Measurements from ENCODE around the gene PSMD8.
"Not testable (repeated sequence)": the region's sequence is repeated elsewhere in the genome, so short reads cannot be mapped to it uniquely, and the experiment has no call there.

Gene PSMD8

DNA sequence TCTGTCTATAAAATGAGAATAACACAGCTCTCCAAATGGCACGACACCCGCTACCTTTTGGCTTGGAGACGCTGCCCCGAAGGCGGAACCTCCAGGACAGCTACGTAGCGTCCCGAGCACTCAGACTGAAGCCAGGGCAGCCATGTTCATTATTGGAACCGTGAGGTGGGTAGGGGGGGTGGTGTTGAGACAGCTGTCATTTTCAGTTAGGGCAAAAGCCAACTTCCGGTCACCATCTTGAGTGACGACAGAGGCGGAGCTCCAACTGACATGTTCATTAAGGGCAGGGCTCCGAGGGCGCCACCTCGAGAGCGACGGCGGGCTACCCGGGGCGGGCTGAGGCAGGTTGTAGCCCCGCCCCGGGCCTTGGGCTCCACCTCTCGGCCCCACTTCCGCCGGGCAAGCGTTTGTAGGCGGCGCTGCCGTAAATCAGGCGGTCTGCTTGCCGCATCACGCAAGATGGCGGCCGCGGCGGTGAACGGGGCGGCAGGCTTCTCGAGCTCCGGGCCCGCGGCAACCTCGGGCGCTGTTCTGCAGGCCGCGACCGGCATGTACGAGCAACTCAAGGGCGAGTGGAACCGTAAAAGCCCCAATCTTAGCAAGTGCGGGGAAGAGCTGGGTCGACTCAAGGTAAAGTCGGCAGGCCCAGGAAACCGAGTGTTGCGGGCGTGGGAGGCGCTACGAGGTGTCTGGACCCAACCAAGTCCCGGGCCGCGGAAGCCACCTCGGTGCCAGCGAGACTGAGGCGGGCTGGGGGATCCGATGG is at the start of gene PSMD8:
Gene PSMD8 (plus strand): TSS at position 240 of the 766 bp plus-strand sequence. CDS start 31 bp downstream, at position 271.
- DNase-seq (ENCODE audit: low spot score), result peak; percentile 99

DNA sequence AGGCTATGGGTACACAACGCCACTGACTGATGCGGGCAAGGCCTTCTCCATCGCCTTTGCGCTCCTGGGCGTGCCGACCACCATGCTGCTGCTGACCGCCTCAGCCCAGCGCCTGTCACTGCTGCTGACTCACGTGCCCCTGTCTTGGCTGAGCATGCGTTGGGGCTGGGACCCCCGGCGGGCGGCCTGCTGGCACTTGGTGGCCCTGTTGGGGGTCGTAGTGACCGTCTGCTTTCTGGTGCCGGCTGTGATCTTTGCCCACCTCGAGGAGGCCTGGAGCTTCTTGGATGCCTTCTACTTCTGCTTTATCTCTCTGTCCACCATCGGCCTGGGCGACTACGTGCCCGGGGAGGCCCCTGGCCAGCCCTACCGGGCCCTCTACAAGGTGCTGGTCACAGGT is 47.8 kb upstream of the PSMD8 start:
- no peak for DNase-seq (ENCODE audit: low spot score)

DNA sequence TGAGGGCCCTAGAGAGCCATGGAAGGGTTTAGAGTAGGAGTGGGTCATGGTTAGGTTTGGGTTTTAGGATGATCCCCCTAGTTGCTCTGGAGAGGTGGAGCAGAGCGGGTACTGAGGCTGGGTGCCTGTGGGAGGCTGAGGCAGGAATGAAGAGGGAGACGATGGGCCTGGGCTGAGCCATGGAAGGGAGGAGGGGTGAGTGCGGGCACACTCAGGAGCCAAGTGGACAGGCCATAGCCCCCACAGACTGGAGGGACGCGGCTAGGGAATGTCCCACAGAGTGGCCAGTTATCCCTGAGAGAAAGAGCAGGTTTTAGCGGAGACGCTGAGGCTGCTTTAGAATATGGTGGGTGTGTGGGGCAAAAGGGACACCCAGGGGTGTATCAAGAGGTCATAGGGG is 44.7 kb upstream of the PSMD8 start:
- no peak for DNase-seq (ENCODE audit: low spot score)

DNA sequence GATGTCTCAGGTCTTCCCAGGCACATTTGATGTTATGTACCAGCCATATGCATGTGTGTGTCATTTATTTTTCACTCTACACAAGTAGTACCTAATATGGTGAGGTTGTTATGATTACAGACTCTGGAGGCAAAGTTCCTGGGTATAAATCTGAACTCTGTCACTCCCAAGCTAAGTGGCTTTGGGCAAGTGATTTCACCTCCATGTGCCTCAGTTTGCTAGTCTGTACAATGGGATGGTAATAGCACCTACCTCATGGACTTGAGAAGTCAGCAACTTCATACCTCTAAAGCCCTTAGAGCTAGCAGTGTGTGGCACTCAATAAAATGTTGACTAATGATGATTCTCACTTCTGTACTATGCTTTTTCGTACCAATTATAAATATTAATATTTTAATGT is 42.6 kb upstream of the PSMD8 start:
- no peak for DNase-seq (ENCODE audit: low spot score)

DNA sequence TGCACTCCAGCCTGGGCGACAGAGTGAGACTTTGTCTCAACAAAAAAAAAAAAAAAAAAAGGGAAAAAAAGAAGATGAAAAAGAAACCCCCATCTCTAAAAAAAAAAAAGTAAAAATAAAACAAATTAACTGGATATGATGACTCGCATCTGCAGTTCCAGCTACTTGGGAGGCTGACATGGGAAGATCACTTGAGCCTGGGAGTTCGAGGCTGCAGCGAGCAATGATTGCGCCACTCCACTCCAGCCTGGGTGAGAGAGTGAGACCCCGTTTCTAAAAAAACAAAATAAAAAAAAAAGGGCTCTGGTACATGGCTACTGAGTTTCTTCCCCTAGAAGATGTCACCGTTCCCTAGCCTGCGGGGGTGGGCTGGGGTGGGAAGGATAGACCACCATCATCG is 41.1 kb upstream of the PSMD8 start:
- DNase-seq (ENCODE audit: low spot score), result no peak

DNA sequence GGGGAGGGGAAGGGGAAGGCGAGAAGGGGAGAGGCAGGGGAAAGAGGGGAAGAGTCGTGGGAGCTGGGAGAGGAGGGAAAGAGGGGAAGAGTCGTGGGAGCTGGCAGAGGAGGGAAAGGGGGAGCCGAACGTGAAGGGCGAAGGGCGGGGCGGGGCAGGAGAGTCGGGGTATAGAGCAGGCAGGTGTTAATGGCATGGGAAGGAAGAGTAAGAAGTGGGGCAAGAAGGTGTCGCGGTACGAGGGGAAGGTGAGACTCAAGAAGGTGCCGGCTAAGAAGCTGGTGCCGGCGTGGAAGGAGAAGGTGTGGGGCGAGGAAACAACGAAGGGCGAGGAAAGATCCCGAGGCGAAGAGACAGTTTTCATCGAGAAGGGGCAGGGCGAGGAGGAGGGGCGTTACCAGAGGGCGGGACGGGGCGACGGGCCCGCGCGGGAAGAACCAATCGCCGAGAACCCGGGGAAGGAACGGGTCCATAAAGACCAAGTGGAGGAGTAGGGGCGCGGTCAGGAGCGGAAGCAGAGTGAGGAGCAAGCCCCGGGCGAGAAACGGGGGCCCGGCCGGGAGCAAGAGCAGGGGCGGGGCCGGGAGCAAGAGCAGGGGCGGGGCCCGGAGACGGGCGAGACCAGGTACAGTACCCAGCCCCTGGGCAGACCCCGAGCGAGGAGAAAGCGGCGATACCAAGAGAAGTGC is 38.3 kb upstream of the PSMD8 start:
- DNase-seq (ENCODE audit: low spot score), result peak; percentile 91

DNA sequence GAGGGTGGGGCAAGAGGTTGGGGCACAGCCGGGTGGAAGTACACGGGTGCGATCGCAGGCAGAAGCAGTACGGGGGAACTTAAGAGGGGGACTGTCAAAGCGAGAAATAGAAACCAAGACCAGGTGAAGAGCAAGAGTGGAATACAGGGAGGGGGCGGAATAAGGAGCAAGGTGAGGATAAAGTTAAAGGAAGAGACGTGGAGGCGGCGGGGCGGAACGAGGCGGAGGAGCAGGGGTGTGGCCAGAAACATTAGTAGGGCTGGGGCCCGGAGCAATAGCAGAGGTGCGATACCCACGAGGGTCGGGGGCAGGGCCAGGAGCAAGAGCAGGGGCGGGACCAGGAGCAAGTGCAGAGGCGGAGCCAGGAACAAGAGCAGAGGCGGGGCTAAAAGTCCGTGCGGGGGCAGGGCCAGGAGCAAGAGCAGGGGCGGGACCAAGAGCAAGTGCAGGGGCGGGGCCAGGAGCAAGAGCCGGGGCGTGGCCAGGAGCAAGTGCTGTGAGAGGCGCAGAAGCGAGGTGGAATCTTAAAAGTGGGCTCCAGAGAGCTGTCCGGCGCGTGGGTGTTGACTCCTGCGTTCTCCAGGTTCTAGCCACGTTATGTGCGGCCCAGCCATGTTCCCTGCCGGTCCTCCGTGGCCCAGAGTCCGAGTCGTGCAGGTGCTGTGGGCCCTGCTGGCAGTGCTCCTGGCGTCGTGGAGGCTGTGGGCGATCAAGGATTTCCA is 37.6 kb upstream of the PSMD8 start:
- peak; percentile 97 for DNase-seq (ENCODE audit: low spot score)

DNA sequence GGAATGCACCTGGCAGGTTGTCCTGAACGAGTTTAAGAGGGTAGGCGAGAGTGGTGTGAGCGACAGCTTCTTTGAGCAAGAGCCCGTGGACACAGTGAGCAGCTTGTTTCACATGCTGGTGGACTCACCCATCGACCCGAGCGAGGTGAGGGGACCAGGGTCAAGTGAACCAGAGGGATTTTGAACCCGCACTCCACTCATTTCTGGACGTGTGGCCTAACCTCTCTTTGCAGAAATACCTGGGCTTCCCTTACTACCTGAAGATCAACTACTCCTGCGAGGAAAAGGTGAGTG is 37.1 kb upstream of the PSMD8 start:
- no peak for DNase-seq (ENCODE audit: low spot score)

DNA sequence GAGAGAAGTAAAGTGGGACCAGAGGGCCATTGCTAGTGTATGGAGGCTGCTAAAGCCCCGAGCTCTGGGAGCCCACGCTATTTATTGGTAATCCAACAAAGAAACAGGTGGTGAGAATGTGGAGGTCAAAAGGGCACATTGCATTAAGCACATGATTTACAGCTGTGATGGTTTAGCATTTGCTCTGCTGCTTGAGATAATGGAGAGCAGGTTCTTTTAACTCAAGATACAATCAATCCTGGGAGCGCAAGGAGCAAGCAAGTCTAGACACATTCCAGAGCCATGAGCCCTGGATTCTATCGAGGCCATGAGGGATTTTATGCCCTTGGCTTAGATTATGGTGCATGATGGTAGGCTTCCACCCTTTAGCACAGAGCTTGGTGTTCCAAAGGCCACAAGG is 35.4 kb upstream of the PSMD8 start:
- not testable (repeated sequence) for DNase-seq (ENCODE audit: low spot score)

DNA sequence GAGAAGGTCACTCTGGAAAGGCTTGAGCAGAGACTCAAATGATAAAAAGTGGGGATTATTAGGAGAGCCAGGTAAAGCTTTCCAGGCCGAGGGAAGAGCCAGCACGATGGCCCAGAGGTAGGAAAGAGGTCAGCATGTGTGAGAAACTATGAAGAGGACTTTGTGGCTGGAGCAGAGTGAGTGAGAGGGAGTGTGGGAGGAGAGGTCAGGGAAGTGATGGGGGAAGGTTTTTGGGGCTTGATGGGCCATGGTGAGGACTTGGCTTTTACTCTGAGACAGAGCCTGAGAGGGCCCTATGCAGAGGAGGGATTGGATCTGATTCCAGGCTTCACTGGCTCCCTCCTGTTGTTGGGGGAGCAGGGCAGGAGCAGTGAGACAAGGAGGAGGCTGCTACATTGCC is 33.4 kb upstream of the PSMD8 start:
- no peak for DNase-seq (ENCODE audit: low spot score)

DNA sequence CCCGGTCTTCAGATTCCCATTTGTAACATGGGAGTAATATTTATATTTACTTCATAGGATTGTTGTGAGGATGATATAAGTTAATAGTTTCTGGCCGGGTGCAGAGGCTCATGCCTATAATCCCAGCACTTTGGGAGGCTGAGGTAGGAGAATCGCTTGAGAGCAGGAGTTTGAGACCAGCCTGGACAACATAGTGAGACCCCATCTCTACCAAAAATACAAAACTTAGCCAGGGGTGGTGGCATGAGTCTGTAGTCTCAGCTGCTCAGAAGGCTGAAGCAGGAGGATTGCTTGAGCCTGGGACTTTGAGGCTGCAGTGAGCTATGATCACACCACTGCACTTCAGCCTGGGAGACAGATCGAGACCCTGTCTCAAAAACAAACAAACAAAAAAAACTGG is 27.5 kb upstream of the PSMD8 start:
- DNase-seq (ENCODE audit: low spot score), result no peak

DNA sequence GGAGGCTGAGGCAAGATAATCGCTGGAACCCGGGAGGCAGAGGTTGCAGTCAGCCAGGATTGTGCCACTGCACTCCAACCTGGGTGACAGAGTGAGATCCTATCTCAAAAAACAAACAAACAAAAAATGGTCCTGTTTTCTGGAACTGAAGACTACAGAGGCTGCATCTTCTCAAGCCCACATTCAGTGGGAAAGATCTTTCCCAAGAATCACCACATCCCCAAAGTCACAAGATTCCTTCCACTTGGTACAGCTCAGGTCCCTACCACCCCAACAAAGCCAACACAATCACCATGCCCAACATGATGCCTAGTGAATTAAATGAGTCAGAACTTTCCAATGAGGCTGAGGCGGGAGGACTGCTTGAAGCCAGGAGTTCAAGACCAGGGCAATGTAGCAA is 23.5 kb upstream of the PSMD8 start:
- DNase-seq (ENCODE audit: low spot score), result no peak

DNA sequence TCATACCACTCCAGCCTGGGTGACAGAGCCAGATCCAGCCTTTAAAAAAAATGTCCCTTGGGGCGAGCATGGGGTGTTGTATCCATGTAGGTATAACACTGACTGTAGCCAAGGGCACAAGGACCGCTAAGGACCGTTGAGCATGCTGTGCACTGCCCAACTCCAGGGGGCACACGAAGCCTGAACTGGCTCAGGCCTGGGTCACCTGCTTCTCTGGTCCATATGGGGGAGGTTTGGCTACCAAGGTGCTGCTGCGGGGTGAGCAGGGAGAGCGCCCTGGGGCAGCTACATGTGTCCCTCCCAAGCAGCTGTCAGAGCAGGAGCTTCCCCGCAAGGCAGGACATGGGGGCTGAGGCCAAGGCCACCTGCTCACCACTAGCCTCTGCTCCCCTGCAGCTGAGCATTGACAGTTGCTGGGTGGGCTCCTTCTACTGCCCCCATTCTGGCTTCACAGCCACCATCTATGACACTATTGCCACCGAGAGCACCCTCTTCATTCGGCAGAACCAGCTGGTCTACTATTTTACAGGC is 22.4 kb upstream of the PSMD8 start:
- DNase-seq (ENCODE audit: low spot score), result no peak

DNA sequence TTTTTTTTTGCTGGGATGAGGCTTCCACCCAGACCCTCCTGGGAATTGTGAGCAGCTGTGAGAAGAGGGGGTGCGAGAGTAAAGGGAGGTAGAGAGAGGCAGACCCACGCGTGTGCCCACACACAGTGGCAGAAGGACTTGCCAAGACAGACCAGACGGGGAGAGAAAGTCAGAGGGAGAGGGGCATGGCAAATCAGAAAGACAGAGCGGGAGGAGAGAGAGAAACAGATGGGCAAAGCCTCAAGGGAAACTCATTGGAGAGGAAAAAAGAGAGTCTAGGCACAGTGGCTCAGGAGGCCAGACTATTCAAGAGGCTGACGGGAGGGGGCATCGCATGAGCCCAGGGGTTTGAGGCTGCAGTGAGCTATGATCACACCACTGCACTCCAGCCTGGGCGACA is 21.8 kb upstream of the PSMD8 start:
- DNase-seq (ENCODE audit: low spot score), result no peak

DNA sequence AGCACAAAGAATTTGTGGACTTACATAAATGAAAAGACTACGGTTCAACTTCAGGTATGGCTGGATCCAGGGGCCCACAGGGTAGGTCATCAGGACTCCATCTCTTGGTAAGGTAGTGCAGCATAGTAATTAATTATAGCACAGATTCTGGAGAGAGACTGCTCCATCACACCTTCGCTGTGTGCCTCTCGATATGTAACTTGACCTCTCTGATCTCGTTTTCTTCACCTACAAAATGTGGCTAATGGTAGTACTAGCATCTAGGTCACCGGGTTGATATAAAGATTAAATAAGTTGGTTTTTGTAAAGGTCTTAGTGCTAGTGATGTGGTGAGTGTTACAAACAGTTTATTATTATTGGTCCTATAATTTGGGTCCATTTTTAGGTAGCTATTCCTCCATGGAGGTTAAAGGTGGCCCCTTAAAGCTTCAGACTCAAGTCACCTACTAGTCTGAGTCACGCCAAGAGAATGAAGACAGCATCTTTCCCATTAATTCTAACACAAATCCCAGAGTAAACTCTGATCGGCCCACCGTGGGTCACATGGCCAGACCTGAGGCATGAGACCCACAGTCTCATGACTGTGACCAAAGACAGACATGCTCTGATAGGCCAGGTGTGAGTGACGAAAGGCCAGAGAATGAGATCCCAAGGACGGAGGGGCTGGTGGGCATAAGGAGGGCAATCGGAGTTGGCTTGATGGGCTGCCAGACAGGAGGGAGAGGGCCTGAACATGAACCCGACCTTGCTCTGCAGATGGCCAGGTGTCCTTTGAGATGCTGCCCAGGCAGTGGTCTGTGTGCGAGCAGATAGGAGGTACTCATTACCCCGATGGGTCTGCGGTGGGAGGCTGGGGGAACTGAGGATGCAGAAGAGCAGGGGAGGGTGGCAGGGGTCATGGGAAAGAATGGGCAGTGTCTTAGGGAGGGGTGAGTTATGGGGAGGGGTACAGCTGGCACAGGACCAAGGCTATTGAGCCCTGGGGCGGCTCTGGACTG is 18.3 kb upstream of the PSMD8 start:
- DNase-seq (ENCODE audit: low spot score), result no peak

DNA sequence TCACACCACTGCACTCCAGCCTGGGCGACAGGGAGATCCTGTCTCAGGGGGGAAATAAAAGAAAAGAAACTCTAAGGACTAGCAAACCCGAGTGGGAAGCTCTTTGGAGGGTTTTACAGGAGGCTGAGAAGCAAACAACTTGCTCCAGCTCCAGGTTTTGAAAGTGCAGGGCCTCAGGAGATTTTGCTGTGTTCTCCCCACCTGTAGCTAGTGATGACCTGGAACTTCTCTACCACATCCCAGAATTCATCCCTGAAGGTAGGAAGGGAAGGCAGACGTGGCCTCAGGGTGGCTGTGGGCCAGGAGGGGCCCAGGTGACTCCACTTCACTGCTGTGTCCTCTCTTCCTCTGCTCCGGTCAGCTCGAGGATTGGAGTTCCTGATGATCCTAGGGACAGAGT is 16.3 kb upstream of the PSMD8 start:
- DNase-seq (ENCODE audit: low spot score), result no peak

DNA sequence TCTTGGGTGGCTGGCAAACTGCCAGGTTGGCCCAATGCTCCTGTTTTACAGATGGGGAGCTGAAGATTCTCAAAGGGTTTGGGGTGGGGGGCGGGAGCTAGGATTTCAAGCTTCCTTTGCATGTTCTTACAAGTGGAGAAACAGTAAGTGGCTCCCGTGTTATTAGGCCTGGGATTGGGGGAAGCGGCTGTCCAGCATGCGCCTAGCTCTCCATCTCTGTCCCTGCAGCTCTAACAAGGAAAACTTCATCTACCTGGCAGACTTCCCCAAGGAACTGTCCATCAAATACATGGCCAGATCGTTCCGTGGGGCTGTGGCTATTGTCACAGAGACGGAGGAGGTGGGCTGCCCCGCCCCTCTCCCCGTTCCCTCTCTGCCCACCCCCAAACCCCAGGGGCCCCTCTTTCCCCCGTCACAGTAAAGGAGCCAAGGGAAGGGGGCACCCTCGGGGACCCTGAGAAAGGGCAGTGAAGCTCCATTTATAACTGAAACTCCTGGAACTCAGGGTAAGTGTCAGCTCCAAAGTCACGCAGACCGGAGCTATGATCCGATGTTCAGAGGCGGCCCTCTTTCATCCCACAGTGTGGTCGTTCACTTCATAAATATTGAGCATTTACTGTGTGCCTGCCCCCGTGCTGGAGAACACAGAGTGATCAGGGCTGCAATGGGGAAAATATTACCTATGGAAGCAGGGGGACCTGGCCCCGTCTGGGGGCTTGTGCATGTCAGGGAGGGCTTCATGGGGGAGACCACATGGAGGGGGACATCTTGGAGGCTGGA is 14.9 kb upstream of the PSMD8 start:
- DNase-seq (ENCODE audit: low spot score), result no peak

DNA sequence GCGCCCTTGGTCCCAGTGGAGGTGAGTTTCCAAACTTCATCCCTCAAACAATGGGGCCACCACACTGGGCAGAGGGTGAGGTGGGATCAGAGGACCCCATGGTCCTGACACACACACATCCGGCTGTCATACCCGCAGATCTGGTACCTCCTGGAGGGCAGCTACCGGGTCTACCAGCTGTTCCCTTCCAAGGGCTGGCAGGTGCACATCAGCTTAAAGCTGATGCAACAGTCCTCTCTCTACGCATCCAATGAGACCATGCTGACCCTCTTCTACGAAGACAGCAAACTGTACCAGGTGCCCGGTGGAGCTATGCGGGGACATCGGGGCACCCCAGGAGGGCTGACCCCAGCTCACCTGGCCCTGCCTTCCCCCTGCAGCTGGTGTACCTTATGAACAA is 14.0 kb upstream of the PSMD8 start:
- DNase-seq (ENCODE audit: low spot score), result no peak

DNA sequence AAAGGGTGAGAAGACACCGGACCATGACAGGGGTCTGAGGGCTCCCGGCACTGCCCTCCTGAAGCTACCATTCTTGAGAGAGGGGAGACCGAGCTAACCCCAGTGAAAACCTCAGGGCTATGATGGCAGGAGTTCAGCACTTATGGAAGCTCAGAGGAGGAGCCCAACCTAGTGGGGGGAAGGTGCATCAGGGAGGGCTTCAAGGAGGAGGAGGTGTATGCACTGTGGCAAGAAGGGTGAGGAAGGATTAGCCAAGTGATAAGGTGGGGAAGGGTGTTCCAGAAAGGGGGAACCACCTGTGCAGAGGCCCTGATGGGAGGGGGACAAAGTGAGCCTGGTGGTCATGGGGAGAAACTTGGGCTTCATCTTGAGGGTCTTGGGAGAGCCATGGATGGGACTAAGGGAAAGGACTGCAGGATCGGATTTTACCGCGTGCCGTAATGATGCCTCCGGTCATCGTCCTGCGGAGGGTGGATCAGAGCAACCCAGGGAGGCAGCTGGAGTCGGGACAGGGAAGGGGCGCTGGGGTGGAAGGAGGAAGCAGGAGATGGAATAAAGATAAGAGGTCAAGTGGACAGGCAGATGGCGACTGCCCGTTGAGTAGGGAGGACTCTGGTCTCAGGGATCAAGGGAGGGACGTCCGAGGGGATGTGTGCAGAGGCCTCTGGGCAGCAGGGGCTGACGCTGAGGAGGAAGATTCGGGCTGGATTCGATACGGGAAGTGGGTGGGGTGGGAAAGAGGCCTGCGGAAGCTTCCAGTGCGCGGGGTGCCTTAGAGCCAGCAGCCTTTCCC is 13.3 kb upstream of the PSMD8 start:
- no peak for DNase-seq (ENCODE audit: low spot score)

DNA sequence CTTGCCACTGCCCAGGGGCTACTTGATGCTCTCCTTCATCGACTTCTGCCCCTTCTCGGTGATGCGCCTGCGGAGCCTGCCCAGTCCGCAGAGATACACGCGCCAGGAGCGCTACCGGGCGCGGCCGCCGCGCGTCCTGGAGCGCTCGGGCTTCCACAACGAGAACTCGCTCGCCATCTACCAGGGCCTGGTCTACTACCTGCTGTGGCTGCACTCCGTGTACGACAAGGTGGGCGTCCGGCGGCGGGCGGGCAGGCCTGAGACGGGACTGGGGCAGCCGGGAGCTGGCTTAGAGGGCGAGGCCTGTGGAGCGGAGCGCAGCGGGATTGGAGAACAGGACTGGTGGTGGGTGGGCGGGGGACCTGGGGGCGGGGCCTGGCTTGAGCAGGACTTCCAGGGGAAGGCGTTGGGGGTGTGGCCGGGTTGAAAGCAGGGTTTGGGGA is 12.7 kb upstream of the PSMD8 start:
- DNase-seq (ENCODE audit: low spot score), result no peak

Data from hematopoietic multipotent progenitor cell treated with erythropoietin and hydrocortisone succinate and interleukin-3 and kit ligand, for 17 days (in vitro differentiated cells).